ENCODE results near the gene COL23A1.

The COL23A1 gene

DNA sequence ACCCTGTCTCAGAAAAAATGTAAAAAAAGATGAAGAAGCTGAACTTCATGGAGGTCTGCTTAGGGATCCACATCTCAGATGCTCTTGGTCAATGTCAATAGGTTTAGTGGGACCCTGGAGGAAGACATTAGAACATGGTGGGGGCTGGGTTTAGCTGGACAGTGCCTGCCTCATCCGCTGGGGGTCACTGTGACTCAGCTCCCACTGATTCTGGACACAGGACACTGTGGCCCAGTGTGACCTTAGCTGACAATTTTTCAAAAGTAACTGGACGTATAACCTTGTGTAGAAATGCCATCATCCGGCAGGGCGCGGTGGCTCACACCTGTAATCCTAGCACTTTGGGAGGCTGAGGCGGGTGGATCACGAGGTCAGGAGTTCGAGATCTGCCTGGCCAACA is 393.2 kb downstream of the COL23A1 start:
- Histone ChIP-seq H3K4me3 (no peak overlapping the region), H3K36me3 (ENCODE audit: insufficient read depth, low read length) (no peaks in the 10 kb centered on the region), H3K9ac (ENCODE audit: insufficient read length) (no peak overlapping the region), H3K27ac (no peak overlapping the region), H3K9me3 (ENCODE audit: low read depth, low read length) (no peaks in the 10 kb centered on the region)
- TF ChIP-seq FOXP2 (optimal IDR thresholded peaks at IDR 0.05; ENCODE audit: control extremely low read depth, extremely low read length, insufficient read depth), result no peak
- no peak for TF ChIP-seq EZH2 (IDR thresholded peaks at IDR 0.05)
- TF ChIP-seq POLR2AphosphoS5 (IDR thresholded peaks at IDR 0.05; ENCODE audit: borderline replicate concordance, low read depth, low read length), result no peak
- no peak for DNase-seq (ENCODE audit: low read depth, low spot score)

DNA sequence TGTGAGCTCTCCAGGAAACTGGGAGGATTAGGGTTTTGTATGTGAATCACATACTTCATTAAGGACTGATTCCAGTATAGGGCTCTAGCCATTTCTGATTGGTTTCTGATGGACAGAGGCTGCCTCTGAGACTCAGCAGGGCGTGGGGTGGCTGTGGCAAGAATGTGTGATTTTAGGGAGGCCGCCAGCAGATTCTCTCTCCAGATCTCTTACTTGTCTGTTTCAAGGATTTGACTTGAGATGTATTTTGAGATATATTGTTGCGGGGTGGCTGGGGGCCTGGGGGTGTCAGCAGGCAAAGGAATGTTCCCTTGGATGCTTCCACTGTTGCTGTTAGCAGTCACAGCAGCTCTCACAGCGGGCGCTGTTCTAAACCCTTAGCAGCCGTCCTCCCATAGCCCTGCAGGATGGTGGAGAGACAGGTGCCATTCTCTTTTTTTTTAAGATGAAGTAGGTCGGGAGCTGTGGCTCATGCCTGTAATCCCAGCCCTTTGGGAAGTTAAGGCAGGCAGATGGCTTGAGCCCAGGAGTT is 393.8 kb downstream of the COL23A1 start:
- TF ChIP-seq FOXP2 (optimal IDR thresholded peaks at IDR 0.05; ENCODE audit: control extremely low read depth, extremely low read length, insufficient read depth) (no peak), EZH2 (IDR thresholded peaks at IDR 0.05) (no peak), POLR2AphosphoS5 (IDR thresholded peaks at IDR 0.05; ENCODE audit: borderline replicate concordance, low read depth, low read length) (no peak)
- H3K9ac ChIP-seq (ENCODE audit: insufficient read length), result no peak overlapping the region
- H3K9me3 ChIP-seq (ENCODE audit: low read depth, low read length), result no peaks in the 10 kb centered on the region
- H3K36me3 ChIP-seq (ENCODE audit: insufficient read depth, low read length), result no peaks in the 10 kb centered on the region
- no peak overlapping the region for H3K27ac ChIP-seq
- no peak overlapping the region for H3K4me3 ChIP-seq
- no peak for DNase-seq (ENCODE audit: low read depth, low spot score)

DNA sequence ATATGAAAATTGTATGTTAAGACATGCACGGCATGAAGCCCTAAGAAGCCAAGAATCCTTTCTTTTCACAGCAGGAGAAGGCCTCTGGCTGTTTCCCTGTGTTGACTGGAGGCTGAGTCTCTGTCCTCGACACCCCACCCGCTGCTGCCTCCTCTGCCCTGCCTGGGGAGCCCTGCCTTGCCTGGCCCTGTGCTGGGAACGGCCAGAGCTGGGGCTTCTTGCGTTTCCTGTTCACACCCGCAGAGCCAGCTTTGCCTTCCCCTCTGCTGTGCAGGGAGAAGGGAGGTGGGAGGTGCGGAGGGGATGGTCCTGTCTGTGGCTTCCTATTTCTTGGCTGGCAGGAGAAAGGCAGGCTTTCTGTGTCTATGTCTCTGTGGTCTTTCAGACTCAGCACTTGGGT is 396.2 kb downstream of the COL23A1 start:
- TF ChIP-seq FOXP2 (optimal IDR thresholded peaks at IDR 0.05; ENCODE audit: control extremely low read depth, extremely low read length, insufficient read depth) (peak; percentile 20), EZH2 (IDR thresholded peaks at IDR 0.05) (no peak), POLR2AphosphoS5 (IDR thresholded peaks at IDR 0.05; ENCODE audit: borderline replicate concordance, low read depth, low read length) (no peak)
- DNase-seq (ENCODE audit: low read depth, low spot score), result no peak
- Histone ChIP-seq H3K27ac (no peak overlapping the region), H3K36me3 (ENCODE audit: insufficient read depth, low read length) (no peaks in the 10 kb centered on the region), H3K9me3 (ENCODE audit: low read depth, low read length) (no peaks in the 10 kb centered on the region), H3K9ac (ENCODE audit: insufficient read length) (no peak overlapping the region), H3K4me3 (no peak overlapping the region)

DNA sequence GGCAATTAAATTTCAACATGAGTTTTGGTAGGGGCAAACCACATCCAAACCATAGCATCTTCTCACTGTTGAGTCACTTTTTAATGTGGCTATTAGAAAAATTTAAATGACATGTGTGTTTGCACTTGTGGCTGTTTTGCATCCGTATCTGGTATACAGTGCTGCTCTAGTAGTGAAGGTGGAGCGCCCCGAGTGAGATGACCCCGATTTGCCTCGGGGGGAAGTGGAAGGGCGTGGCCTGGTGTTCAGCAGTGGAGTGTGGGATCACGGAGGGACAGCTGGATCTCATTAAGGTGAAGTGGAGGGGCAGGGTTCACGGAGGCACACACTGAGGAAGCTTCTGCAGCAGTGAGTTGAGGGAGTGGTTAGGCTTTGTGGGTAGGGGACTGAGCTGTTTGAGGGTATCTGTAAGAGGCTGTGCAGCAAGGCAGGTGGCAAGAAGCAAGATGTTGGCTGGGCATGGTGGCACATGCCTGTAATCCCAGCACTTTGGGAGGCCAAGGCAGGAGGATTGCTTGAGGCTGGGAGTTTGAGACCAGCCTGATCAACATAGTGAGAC is 396.9 kb downstream of the COL23A1 start:
- H3K27ac ChIP-seq, result no peak overlapping the region
- H3K36me3 ChIP-seq (ENCODE audit: insufficient read depth, low read length), result no peaks in the 10 kb centered on the region
- TF ChIP-seq POLR2AphosphoS5 (IDR thresholded peaks at IDR 0.05; ENCODE audit: borderline replicate concordance, low read depth, low read length), result no peak
- no peak for TF ChIP-seq FOXP2 (optimal IDR thresholded peaks at IDR 0.05; ENCODE audit: control extremely low read depth, extremely low read length, insufficient read depth)
- TF ChIP-seq EZH2 (IDR thresholded peaks at IDR 0.05), result no peak
- H3K4me3 ChIP-seq, result no peak overlapping the region
- no peak for DNase-seq (ENCODE audit: low read depth, low spot score)
- H3K9ac ChIP-seq (ENCODE audit: insufficient read length), result no peak overlapping the region
- H3K9me3 ChIP-seq (ENCODE audit: low read depth, low read length), result no peaks in the 10 kb centered on the region

DNA sequence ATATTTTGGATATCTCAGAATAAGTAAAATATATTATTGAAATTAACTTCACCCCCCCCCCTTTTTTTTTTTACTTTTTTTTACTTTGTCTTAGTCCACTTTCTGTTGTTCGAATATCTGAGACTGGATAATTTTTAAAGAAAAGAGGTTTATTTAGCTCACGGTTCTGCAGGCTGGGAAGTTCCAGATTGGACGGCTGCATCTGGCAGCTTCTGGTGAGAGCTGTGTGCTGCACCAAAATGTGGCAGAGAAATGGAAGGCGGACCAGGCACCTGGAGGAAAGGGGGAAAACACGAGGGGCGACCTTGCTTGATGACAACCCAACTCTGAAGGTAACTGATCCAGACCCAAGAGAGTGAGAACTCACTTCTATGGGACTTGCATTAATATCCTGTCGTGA is 397.4 kb downstream of the COL23A1 start:
- Histone ChIP-seq H3K36me3 (ENCODE audit: insufficient read depth, low read length) (no peaks in the 10 kb centered on the region), H3K9me3 (ENCODE audit: low read depth, low read length) (no peaks in the 10 kb centered on the region), H3K9ac (ENCODE audit: insufficient read length) (no peak overlapping the region), H3K4me3 (no peak overlapping the region), H3K27ac (no peak overlapping the region)
- DNase-seq (ENCODE audit: low read depth, low spot score), result no peak
- TF ChIP-seq FOXP2 (optimal IDR thresholded peaks at IDR 0.05; ENCODE audit: control extremely low read depth, extremely low read length, insufficient read depth) (no peak), POLR2AphosphoS5 (IDR thresholded peaks at IDR 0.05; ENCODE audit: borderline replicate concordance, low read depth, low read length) (no peak)

DNA sequence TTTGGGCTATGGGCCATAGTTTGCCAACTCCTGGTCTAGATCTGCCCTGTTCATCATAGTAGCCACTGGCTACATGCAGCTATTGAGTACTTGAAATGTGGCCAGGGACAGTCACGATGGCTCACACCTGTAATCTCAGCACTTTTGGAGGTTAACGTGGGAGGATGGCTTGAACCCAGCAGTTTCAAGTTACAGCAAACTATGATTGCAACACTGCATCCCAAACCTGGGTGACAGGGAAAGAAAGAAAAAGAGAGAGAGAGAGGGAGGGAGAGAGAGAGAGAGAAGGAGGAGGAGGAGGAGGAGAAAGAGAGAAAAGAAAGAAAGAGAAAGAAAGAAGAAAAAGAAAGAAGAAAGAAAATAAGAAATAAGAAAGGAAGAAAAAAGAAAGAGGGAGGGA is 397.9 kb downstream of the COL23A1 start:
- DNase-seq (ENCODE audit: low read depth, low spot score), result no peak
- Histone ChIP-seq H3K27ac (no peak overlapping the region), H3K36me3 (ENCODE audit: insufficient read depth, low read length) (no peaks in the 10 kb centered on the region), H3K9me3 (ENCODE audit: low read depth, low read length) (no peaks in the 10 kb centered on the region), H3K4me3 (no peak overlapping the region), H3K9ac (ENCODE audit: insufficient read length) (no peak overlapping the region)
- TF ChIP-seq EZH2 (IDR thresholded peaks at IDR 0.05) (no peak), FOXP2 (optimal IDR thresholded peaks at IDR 0.05; ENCODE audit: control extremely low read depth, extremely low read length, insufficient read depth) (no peak), POLR2AphosphoS5 (IDR thresholded peaks at IDR 0.05; ENCODE audit: borderline replicate concordance, low read depth, low read length) (no peak)

DNA sequence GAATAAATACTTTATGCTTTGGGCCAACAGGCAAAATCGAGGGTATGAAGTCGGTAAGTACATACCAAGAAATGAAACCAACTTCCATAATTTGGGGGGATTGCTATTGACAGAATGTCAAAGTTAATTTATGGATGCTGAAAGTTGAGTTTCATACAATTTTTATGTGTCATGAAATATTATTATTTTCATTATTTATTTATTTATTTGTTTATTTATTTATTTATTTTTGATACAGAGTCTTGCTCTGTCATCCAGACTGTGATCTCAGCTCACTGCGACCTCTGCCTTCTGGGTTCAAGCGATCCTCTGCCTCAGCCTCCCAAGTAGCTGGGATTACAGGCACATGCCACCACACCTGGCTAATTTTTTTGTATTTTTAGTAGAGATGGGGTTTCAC is 398.5 kb downstream of the COL23A1 start:
- Histone ChIP-seq H3K9ac (ENCODE audit: insufficient read length) (no peak overlapping the region), H3K27ac (no peak overlapping the region), H3K9me3 (ENCODE audit: low read depth, low read length) (no peaks in the 10 kb centered on the region), H3K36me3 (ENCODE audit: insufficient read depth, low read length) (no peaks in the 10 kb centered on the region), H3K4me3 (no peak overlapping the region)
- DNase-seq (ENCODE audit: low read depth, low spot score), result no peak
- no peak for TF ChIP-seq EZH2 (IDR thresholded peaks at IDR 0.05)
- no peak for TF ChIP-seq FOXP2 (optimal IDR thresholded peaks at IDR 0.05; ENCODE audit: control extremely low read depth, extremely low read length, insufficient read depth)
- TF ChIP-seq POLR2AphosphoS5 (IDR thresholded peaks at IDR 0.05; ENCODE audit: borderline replicate concordance, low read depth, low read length), result no peak

DNA sequence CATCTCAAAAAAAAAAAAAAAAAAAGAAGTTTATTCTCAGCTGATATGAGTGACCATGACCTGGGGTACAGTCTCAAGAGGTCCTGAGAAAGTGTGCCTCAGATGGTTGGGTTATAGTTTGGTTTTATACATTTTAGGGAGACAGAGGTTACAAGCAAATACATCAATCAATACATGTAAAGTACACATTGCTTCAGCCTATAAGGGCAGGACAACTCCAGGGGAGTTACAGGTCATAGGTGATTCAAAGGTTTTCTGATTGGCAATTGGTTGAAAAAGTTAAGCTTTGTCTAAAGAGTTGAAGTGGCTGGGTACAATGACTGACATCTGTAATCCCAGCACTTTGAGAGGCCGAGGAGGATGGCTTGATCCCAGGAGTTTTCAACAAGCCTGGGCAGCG is 400.8 kb downstream of the COL23A1 start:
- no peak overlapping the region for H3K9ac ChIP-seq (ENCODE audit: insufficient read length)
- no peak for DNase-seq (ENCODE audit: low read depth, low spot score)
- H3K36me3 ChIP-seq (ENCODE audit: insufficient read depth, low read length), result no peaks in the 10 kb centered on the region
- H3K4me3 ChIP-seq, result no peak overlapping the region
- no peak for TF ChIP-seq POLR2AphosphoS5 (IDR thresholded peaks at IDR 0.05; ENCODE audit: borderline replicate concordance, low read depth, low read length)
- TF ChIP-seq EZH2 (IDR thresholded peaks at IDR 0.05), result no peak
- no peak for TF ChIP-seq FOXP2 (optimal IDR thresholded peaks at IDR 0.05; ENCODE audit: control extremely low read depth, extremely low read length, insufficient read depth)
- no peaks in the 10 kb centered on the region for H3K9me3 ChIP-seq (ENCODE audit: low read depth, low read length)
- no peak overlapping the region for H3K27ac ChIP-seq

Data from SK-N-MC (cell line).